DMS 273 (cell line): Measurements from ENCODE around the gene MTHFSD.
A peak's percentile ranks its signal among the peaks of the same experiment; 100 is the strongest.

Experiments used
- DNase-seq: peaks from one replicate; lab custom pipeline; 2025; ENCODE audit not compliant: unreplicated experiment; lab: John Stamatoyannopoulos, UW

Gene MTHFSD

DNA sequence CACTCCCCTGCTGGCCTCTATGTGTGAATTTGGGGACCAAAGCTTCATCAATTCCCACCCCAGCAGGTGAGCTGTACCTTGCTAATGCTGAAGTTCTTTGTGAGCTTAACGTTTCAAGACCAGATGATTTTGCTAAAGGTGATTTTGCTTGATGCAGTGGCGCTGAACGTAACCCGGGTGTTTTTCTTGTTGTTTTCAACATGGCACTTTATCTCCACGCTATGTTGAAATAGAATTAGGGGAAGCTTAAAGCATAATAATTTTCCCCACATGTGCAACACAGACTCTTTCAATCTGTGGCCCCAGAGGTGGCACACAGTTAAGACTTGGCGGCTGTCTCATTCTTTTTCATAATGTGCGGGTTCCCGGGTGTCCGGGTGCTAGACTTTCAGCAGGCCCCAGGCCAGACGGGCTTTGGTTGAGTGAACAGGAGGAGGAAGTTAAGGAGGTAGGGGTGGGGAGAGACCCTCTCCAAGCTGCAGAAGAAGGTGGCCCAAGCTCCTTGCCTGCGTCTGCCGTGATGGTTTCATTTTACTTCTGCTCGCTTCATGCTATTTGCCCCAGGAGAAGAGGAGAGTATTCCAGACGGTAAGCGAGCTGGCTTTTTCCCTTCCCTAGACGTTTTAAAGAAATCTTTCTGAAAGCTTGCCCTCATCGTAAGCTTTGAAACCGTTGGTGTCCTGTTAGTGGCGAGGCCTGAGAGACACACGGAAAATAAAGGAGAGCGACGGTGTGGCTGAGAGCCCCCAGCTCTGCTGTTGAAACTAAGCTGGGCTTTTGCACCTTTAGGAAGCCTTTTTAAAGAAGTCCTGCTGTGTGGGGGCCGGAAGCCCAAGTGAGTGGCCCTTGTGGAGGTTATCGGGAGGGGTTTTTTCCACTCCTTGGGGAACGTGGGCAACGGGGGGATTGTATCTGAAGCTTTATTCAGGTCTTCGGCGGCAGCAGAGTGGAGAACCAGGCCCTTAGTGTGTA lies 15.8 kb upstream of the MTHFSD start:
- no peak for DNase-seq

GRCh38 chr16:86569701-86570447 lies 14.8 kb upstream of the MTHFSD start:
- DNase-seq, result no peak

DNA sequence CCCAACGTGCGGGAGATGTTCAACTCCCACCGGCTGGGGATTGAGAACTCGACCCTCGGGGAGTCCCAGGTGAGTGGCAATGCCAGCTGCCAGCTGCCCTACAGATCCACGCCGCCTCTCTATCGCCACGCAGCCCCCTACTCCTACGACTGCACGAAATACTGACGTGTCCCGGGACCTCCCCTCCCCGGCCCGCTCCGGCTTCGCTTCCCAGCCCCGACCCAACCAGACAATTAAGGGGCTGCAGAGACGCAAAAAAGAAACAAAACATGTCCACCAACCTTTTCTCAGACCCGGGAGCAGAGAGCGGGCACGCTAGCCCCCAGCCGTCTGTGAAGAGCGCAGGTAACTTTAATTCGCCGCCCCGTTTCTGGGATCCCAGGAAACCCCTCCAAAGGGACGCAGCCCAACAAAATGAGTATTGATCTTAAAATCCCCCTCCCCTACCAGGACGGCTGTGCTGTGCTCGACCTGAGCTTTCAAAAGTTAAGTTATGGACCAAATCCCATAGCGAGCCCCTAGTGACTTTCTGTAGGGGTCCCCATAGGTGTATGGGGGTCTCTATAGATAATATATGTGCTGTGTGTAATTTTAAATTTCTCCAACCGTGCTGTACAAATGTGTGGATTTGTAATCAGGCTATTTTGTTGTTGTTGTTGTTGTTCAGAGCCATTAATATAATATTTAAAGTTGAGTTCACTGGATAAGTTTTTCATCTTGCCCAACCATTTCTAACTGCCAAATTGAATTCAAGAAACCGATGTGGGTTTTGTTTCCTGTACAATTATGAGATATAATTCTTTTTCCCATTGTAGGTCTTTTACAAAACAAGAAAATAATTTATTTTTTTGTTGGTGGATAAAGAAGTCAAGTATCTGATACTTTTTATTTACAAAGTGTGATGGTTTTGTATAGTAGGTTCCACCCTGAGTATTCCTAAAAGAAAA lies 13.9 kb upstream of the MTHFSD start:
- no peak for DNase-seq

- no peak for DNase-seq
Measured at GRCh38 chr16:86567701-86568581, 12.9 kb upstream of the MTHFSD start.

GRCh38 chr16:86566966-86567700 lies 12.1 kb upstream of the MTHFSD start:
- peak; percentile 49 for DNase-seq

GRCh38 chr16:86566601-86566965 lies 11.5 kb upstream of the MTHFSD start, which contains the start of gene FOXC2:
Gene FOXC2 (plus strand): TSS chr16:86566829. CDS start chr16:86567336, 507 bp downstream.
- DNase-seq, result peak; percentile 72

- no peak for DNase-seq
Measured at GRCh38 chr16:86565644-86566511, 10.8 kb upstream of the MTHFSD start.

DNA sequence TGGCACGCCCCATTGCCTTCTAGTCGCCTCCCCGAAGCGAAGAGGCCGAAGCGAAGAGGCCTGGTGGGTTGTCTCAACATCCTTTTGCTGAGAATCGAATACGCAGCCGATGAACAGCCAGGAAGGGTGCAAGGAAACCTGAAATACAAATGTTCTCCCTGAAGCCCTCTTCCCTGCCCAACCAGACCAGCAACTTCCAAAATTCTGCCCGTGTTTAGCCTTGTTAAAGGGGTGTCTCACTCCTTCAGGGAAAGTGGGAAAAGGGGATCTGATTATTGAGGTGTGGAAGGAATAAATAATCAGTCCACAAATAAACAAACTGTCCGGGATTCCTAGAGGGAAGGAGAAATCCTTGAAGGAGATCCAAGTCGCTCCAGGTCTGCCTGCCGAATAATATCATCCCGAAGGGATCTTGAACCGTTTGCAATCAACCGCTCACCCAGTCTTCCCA lies 10.2 kb upstream of the MTHFSD start:
- DNase-seq, result no peak

- DNase-seq, result peak; percentile 94
Measured at GRCh38 chr16:86563469-86564345, 8.7 kb upstream of the MTHFSD start.

GRCh38 chr16:86562356-86562755 lies 7.3 kb upstream of the MTHFSD start:
- DNase-seq, result no peak

DNA sequence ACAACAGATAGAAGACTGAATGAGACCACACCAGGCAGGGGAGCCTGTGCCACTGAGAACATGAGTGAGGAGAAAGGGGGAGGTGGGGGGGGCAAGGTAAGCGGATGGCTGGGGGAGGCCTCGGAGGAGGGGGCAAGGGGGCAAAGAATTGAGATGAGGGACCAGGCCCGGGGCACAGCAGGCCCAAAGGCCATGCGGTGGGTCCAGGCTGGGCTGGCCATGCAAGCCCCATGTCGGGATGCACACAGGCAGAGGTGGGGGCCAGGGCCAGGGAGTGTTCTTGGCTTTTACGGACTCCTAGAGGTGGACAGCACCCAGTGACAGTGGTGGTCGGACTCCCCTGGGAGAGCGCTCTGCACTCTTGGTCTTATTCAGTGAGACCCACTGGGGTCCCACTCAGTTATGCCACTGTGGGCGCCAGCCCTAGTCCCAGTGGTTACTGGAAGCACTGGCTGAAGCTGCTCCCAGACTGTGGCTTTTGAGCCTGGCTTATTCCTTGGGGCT lies 4.8 kb upstream of the MTHFSD start:
- no peak for DNase-seq

DNA sequence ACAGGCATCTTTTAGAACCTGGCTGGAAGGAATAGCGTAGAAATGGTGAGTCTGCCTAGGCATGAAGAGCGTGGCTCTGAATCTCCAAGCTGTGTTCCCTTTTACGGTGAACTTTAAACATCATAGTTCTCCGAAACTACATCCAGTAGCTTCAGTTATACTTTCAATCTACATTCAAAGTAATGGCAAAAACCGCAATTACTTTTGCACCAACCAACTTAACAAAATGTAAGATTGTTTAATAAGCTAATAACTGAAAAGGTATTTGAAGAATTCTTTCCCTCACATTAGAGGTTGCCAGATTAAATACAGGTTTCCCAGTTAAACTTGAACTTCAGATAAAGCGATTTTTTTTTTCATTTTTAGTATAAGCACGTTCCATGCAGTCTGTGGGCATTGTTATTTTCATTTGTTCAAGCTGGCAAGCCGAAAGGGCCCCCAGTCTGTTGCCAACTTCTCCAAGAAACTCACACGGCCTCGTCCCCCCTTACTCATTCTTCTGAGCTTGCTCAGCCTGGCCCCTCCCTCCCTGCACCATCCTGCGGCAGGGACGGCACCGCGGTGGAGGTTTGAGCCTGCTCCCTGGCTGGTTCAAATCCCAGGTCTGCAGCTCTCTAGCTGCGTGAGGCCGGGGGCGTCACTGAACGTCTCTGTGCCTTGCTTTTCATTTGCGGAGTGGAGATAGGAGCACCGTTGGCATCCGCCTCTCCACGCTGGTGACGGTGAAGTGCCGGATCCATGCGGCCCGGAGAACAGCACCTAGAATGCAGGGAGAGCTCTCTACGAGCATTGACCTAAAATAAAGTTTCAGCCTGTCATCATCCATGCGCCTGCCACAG lies 3.5 kb upstream of the MTHFSD start:
- no peak for DNase-seq

GRCh38 chr16:86557587-86557986 lies 2.6 kb upstream of the MTHFSD start:
- no peak for DNase-seq

DNA sequence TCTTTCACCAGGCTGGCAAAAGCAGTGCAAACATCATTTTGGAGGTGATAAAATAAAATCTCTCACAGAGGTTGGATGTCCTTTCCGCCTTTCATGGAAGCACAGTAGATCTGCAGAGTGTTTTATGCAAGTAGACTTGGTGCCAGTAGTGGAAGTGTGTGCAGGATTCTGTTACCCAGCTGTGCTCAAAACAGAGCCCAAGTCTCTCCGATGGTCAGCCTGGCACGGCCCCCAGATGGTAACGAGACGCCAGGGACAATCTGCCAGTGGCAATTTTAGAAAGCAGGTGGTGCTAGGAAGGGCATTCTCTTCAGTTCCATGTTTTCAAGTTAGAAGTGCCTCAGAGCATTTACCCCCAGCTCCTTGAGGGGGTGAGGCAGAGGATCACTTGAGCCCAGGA lies 1.5 kb upstream of the MTHFSD start:
- DNase-seq, result peak; percentile 66

- no peak for DNase-seq
Measured at GRCh38 chr16:86555704-86556075, 655 bp upstream of the MTHFSD start.

DNA sequence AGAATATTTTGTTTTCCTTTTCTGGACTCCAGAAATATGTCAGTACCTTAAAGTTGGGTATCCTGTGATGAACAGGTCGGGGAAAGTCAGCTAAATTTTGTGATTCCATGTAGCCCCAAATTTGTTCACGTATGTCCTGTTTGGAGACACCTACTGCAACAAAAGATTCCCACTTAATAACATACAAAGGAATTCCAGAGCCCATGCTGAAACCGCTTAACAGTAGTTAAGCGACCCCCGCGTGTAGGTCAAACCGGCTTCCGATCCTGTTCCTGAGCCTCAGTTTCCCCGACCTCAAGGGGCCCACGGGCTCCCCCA lies 477 bp downstream of the MTHFSD start:
- DNase-seq, result no peak
